HTERT RPE-1 (cell line): ENCODE measurements around the gene SGMS1.
"Not testable (repeated sequence)": the region's sequence is repeated elsewhere in the genome, so short reads cannot be mapped to it uniquely, and the experiment has no call there.

Experiments
- in situ Hi-C: fragments of 300-500 bp; cut with MboI; formaldehyde crosslinking; loops from 4 replicates; pipeline ENCODE4 v1.14.3; 2020; ENCODE audit warnings: low sequenced_read_pairs

Gene SGMS1

DNA sequence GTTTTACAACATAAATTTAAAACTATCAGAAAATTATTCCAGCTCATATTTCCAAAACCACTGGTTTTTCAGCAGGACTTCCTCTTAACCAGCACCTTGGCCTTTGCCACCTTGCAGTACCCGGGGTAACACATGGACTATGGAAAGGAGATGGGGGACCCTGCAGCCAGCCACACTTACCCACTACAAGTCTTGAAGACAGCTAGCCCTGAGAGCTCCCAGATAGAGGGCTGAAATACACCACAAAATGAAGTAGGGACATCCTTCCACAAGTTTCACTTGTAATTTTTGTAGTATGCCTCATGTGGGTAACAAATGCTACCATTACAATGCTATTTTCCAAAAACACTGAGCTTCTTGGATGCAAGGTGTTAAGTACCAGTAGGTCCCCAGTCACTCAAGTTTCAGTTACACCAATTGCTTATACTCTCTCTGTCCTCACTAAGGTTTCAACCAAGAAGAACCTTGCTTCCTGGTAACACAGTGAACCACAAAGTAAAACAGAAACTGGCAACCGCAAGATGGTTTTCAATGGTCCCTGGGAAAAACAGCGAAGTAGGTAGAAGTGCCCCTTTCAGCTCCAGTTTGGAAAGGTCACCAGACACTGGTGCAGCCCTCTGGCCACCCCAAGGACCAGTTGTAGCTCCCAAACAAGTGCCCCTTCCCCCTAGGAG lies 110.9 kb downstream of the SGMS1 start:
- in situ Hi-C loops = no loop called here

GRCh38 chr10:50512214-50512595 lies 111.6 kb downstream of the SGMS1 start:
- in situ Hi-C loops = no loop called here

GRCh38 chr10:50511492-50512213 lies 112.1 kb downstream of the SGMS1 start:
- in situ Hi-C loops = no loop called here

- in situ Hi-C loops = no loop called here
Measured at GRCh38 chr10:50510517-50511473, 113.0 kb downstream of the SGMS1 start.

- in situ Hi-C loops = no loop called here
Measured at GRCh38 chr10:50508315-50509051, 115.3 kb downstream of the SGMS1 start.

DNA sequence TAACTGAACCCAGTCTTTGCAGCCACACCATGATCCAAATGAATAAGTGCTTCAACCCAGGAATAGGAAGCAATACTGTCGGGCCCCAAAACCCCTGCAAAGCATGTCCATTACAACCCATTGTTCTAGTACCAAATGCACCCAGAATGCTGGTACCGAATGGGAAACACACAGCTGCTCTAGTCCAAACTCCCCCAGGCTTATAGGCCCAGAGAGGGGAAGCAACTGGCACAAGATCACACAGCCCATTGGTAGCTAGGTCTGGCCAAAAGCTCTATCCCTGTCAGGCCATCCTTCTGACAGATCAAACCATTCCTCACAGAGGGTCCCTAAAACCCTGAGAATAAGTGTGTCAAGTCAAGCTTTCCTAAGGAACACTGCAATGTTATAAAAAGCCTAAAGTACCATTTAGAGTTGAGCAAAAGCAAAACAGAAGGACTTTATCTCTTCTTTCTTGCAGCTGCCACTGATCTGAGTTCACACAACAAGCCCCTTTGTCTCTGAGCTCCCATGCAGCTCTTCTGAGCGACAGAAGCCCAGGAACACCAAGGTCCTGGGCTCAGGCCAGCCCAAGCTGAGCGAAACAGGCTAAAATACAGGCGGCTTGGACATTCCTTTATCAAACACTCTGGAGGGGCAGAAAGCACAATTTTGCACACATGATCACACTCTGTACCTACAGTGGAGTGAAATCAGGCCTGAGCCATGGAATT lies 116.7 kb downstream of the SGMS1 start:
- in situ Hi-C loops = no loop called here

- in situ Hi-C loops = no loop called here
Measured at GRCh38 chr10:50504389-50504788, 119.4 kb downstream of the SGMS1 start.

- in situ Hi-C loops = no loop called here
Measured at GRCh38 chr10:50503661-50504320, 120.0 kb downstream of the SGMS1 start.

DNA sequence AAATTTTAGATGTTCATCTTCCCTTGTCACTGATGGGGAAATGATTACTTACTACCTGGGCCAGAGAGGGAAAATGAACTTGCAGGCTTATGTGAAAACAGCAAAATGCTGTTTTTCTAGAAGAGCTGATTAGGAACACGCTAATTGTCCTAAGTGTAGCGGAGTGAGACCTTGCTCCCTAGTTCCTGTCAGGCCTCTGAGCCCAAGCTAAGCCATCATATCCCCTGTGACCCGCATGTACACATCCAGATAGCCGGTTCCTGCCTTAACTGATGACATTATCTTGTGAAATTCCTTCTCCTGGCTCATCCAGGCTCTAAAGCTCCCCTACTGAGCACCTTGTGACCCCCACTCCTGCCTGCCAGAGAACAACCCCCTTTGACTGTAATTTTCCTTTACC lies 120.6 kb downstream of the SGMS1 start:
- in situ Hi-C loops = not testable (repeated sequence)

- in situ Hi-C loops = no loop called here
Measured at GRCh38 chr10:50501924-50502452, 121.8 kb downstream of the SGMS1 start.

DNA sequence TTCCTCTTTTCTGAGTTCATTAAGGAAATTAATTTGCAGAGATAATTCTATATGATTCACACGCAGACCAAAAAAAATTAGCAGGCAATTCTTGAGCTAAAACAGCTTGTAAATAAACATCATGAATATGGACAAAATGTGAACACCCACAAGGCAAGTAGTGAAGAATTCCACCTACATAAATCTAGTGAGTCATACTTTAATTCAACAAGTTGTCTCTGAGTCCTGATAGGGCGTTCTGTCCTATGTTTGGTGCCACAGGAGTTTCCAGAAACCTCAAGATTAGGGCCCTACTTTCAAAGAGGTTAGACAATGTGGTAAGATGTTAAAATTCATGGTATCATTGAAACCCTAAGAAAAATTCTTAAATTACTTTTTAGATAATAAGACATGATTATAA lies 122.3 kb downstream of the SGMS1 start:
- in situ Hi-C loops = no loop called here

DNA sequence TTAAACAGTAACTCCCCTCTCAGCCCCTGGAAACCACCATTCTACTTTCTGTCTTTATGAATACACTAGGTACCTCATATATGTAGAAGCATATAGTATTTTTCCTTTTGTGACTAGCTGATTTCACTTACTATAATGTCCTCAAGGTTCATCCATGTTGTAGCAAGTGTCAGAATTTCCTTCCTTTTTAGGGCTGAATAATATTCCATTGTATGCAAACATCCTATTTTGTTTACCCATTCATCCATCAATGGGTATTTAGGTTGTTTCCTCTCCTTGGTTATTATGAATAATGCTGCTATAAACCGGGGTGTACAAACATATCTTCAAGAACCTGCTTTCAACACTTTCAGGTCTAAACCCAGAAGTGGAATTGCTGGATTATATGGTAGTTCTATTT lies 125.3 kb downstream of the SGMS1 start:
- in situ Hi-C loops = no loop called here

- in situ Hi-C loops = no loop called here
Measured at GRCh38 chr10:50497758-50498157, 126.0 kb downstream of the SGMS1 start.

- in situ Hi-C loops = no loop called here
Measured at GRCh38 chr10:50496228-50496627, 127.5 kb downstream of the SGMS1 start.

- in situ Hi-C loops = no loop called here
Measured at GRCh38 chr10:50490241-50490640, 133.5 kb downstream of the SGMS1 start.

DNA sequence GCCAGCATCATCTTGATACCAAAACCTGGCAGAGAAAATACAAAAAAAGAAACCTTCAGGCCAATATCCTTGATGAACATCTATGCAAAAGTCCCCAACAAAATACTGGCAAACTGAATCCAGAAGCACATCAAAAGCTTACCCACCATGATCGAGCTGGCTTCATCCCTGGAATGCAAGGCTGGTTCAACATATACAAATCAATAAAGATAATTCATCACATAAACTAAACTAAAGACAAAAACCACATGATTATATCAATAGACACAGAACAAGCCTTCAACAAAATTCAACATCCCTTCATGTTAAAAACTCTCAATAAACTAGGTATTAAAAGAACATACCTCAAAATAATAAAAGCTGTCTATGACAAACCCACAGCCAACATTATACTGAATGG lies 139.2 kb downstream of the SGMS1 start:
- in situ Hi-C loops = not testable (repeated sequence)

DNA sequence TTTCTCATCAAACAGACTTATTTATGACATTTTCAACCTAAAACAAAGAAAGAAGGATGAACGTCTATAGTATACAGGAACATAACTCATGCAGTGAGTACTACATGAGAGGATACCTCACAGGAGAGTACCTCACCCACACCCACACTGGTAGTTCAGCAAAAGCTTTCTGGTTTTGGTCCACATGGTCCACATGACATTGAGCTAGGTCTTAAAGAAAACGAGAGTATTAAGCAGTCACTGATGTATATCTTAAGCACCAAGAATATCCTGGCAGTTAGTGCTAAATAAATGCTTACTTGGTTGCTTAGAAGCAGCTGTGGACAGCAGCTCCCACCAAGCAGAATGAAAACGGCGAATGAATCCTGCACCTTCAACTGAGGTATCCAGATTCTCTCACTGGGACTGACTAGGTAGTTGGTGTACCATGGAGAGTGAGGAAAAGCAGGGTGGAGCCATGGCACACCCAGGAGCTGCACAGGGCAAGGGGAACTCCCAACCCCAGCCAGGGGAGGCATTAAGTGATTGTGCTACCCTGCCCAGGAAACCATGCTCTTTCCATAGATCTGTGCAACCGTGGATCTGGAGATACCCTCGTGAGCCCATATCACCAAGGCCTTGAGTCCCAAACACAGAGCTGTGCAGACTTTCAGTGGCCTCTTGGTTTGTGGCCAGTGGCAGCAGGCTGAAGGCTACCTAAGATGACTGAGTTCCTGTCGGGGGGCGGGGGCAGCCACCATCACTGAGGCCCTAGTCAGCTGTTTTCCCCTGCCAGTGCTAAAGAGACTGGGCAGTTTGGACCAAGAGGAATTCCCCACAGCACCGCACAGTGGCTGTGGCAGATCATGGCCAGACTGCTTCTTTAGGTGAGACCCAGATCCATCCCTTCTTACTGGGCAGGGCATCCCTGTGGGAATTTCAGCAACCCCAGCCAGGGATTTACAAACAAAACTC lies 143.4 kb downstream of the SGMS1 start:
- in situ Hi-C loops = no loop called here
